H9 (cell line): ENCODE measurements around the gene ARHGAP26. TPM values are rescaled to one million over a fixed set of nuclear protein-coding genes. Genes with fewer than 3 reads are reported as not detected.

Experiments used
- DNase-seq: peaks from one replicate; pipeline ENCODE4 v3.0.0-alpha.2; 2017
- H2AFZ ChIP-seq: one replicate; pipeline ENCODE4 v1.6.1; 2013; ENCODE audit warnings: mild to moderate bottlenecking, low read length, control low read depth, moderate library complexity
- H2AK5ac ChIP-seq: 2 replicates; pipeline ENCODE4 v1.6.1; 2013; ENCODE audit warnings: low read length, control low read depth, mixed read lengths; ENCODE audit not compliant: insufficient read length
- H2BK120ac ChIP-seq: one replicate; pipeline ENCODE4 v1.6.1; 2013; ENCODE audit warnings: low read depth, mild to moderate bottlenecking, low read length, control low read depth, inconsistent platforms; ENCODE audit not compliant: poor library complexity, severe bottlenecking
- H2BK12ac ChIP-seq: 2 replicates; pipeline ENCODE4 v1.6.1; 2013; ENCODE audit warnings: low read length, control low read depth, mixed read lengths, low read depth; ENCODE audit not compliant: insufficient read length
- H2BK15ac ChIP-seq: 2 replicates; pipeline ENCODE4 v1.6.1; 2013; ENCODE audit warnings: low read depth, low read length, control low read depth
- H2BK20ac ChIP-seq: one replicate; pipeline ENCODE4 v1.6.1; 2013; ENCODE audit warnings: low read depth, mild to moderate bottlenecking, low read length, control low read depth, inconsistent platforms; ENCODE audit not compliant: poor library complexity, severe bottlenecking
- H2BK5ac ChIP-seq: 2 replicates; pipeline ENCODE4 v1.6.1; 2013; ENCODE audit warnings: low read length, control low read depth, mixed read lengths; ENCODE audit not compliant: insufficient read length
- H3K14ac ChIP-seq: 2 replicates; pipeline ENCODE4 v1.6.1; 2013; ENCODE audit warnings: low read length, control low read depth; ENCODE audit not compliant: insufficient read depth
- H3K18ac ChIP-seq: 2 replicates; pipeline ENCODE4 v1.6.1; 2013; ENCODE audit warnings: low read depth, mild to moderate bottlenecking, mixed read lengths, low read length, control low read depth; ENCODE audit not compliant: insufficient read length
- H3K23ac ChIP-seq: 2 replicates; pipeline ENCODE4 v1.6.1; 2013; ENCODE audit warnings: low read length, control low read depth, mixed read lengths, low read depth; ENCODE audit not compliant: insufficient read length
- H3K23me2 ChIP-seq: 2 replicates; pipeline ENCODE4 v1.6.1; 2013; ENCODE audit warnings: low read depth, mild to moderate bottlenecking, mixed read lengths, low read length, control low read depth; ENCODE audit not compliant: insufficient read length, poor library complexity, severe bottlenecking
- H3K27ac ChIP-seq: 2 replicates; pipeline ENCODE4 v1.5.1; 2013; ENCODE audit warnings: low read length, control low read depth, mixed read lengths, low read depth; ENCODE audit not compliant: insufficient read length
- H3K27me3 ChIP-seq: 2 replicates; pipeline ENCODE4 v1.6.1; 2013; ENCODE audit warnings: low read length, control low read depth, inconsistent platforms; ENCODE audit not compliant: insufficient read depth
- H3K4ac ChIP-seq: 2 replicates; pipeline ENCODE4 v1.6.1; 2013; ENCODE audit warnings: low read depth, mild to moderate bottlenecking, control low read depth, inconsistent platforms, low read length, moderate library complexity
- H3K4me1 ChIP-seq: 2 replicates; pipeline ENCODE4 v1.6.1; 2013; ENCODE audit warnings: low read length, control low read depth, inconsistent platforms; ENCODE audit not compliant: insufficient read depth
- H3K4me2 ChIP-seq: 2 replicates; pipeline ENCODE4 v1.6.1; 2013; ENCODE audit warnings: low read length, control low read depth, mixed read lengths; ENCODE audit not compliant: insufficient read length, insufficient read depth
- H3K56ac ChIP-seq: 2 replicates; pipeline ENCODE4 v1.6.1; 2013; ENCODE audit warnings: low read depth, mild to moderate bottlenecking, mixed read lengths, low read length, control low read depth; ENCODE audit not compliant: insufficient read length
- H3K79me1 ChIP-seq: 2 replicates; pipeline ENCODE4 v1.6.1; 2013; ENCODE audit warnings: low read depth, mild to moderate bottlenecking, moderate library complexity, low read length, control low read depth, inconsistent platforms; ENCODE audit not compliant: insufficient read depth, poor library complexity, severe bottlenecking
- H3K79me2 ChIP-seq: 2 replicates; pipeline ENCODE4 v1.6.1; 2013; ENCODE audit warnings: low read length, control low read depth, inconsistent platforms; ENCODE audit not compliant: insufficient read depth
- H3K9ac ChIP-seq: 2 replicates; pipeline ENCODE4 v1.6.1; 2013; ENCODE audit warnings: low read length, control low read depth, mixed read lengths; ENCODE audit not compliant: insufficient read length; ENCODE audit errors: extremely low read depth
- H3K9me3 ChIP-seq: one replicate; pipeline ENCODE4 v1.6.1; 2013; ENCODE audit warnings: low read depth, low read length, inconsistent platforms; ENCODE audit not compliant: control insufficient read depth
- H3T11ph ChIP-seq: one replicate; pipeline ENCODE4 v1.6.1; 2013; ENCODE audit warnings: mild to moderate bottlenecking, low read length, control low read depth, inconsistent platforms
- H4K20me1 ChIP-seq: one replicate; pipeline ENCODE4 v1.6.1; 2013; ENCODE audit not compliant: control insufficient read depth, insufficient read length, insufficient read depth
- H4K5ac ChIP-seq: 2 replicates; pipeline ENCODE4 v1.6.1; 2013; ENCODE audit warnings: low read depth, mild to moderate bottlenecking, mixed read lengths, low read length, control low read depth; ENCODE audit not compliant: insufficient read length
- H4K8ac ChIP-seq: replicated peaks from 2 replicates; pipeline ENCODE4 v1.6.1; 2013; ENCODE audit warnings: low read length, control low read depth, mixed read lengths, low read depth; ENCODE audit not compliant: insufficient read length
- H4K91ac ChIP-seq: 2 replicates; pipeline ENCODE4 v1.6.1; 2013; ENCODE audit warnings: low read depth, mild to moderate bottlenecking, moderate library complexity, mixed read lengths, low read length, control low read depth; ENCODE audit not compliant: insufficient read length
- H3K27ac Mint-ChIP-seq, 3 experiments: 2 replicates in 2 of 3; 3 replicates in 1 of 3; pipeline ENCODE4 v1.8.0; 2020 to 2021; ENCODE audit warnings: mixed read lengths in 3 of 3, mild to moderate bottlenecking in 1 of 3, moderate library complexity in 1 of 3
- H3K27me3 Mint-ChIP-seq: 2 replicates; pipeline ENCODE4 v1.8.0; 2021; ENCODE audit warnings: low read depth, mild to moderate bottlenecking, moderate library complexity, mixed read lengths
- H3K36me3 Mint-ChIP-seq, 3 experiments: 2 replicates in 2 of 3; 3 replicates in 1 of 3; pipeline ENCODE4 v1.8.0; 2020 to 2021; ENCODE audit warnings: low read depth in 3 of 3, mixed read lengths in 3 of 3; ENCODE audit not compliant: insufficient read depth in 1 of 3
- H3K4me1 Mint-ChIP-seq, 2 experiments: 2 replicates each; pipeline ENCODE4 v1.8.0; 2020; ENCODE audit warnings: mixed read lengths in 2 of 2
- H3K4me3 Mint-ChIP-seq, 2 experiments: 2 replicates in 1 of 2; 3 replicates in 1 of 2; pipeline ENCODE4 v1.8.0; 2020 to 2021; ENCODE audit warnings: mild to moderate bottlenecking in 2 of 2, mixed read lengths in 2 of 2, moderate library complexity in 1 of 2
- H3K9me3 Mint-ChIP-seq, 2 experiments: 2 replicates in 1 of 2; 3 replicates in 1 of 2; pipeline ENCODE4 v1.8.0; 2020; ENCODE audit warnings: mild to moderate bottlenecking in 2 of 2, mixed read lengths in 2 of 2, moderate library complexity in 1 of 2
- WGBS: extraction: QIAGEN DNeasy Blood & Tissue Kit; methylation state at CpG from one replicate; pipeline ENCODE4 v1.1.7; 2013; ENCODE audit warnings: missing lambda C conversion rate, low lambda C conversion rate, mixed read lengths; ENCODE audit not compliant: insufficient read length; ENCODE audit errors: extremely low coverage; 5-methylcytosine and 5-hydroxymethylcytosine counted together
- total RNA-seq: library from RNA; stranded (reverse); gene quantifications from 2 replicates; pipeline ENCODE4 v1.2.1, GENCODE V29; 2021
- TF ChIP-seq, protein P1 (sequence below): fragments of 200-600 bp; sonication (generic); conservative IDR thresholded peaks from 3 replicates; pipeline ENCODE4 v1.8.0; 2021; ENCODE audit warnings: antibody characterized with exemption, mild to moderate bottlenecking

ARHGAP26 gene
- total RNA-seq, 1 experiment from 2014 or later: 13.8 TPM

DNA sequence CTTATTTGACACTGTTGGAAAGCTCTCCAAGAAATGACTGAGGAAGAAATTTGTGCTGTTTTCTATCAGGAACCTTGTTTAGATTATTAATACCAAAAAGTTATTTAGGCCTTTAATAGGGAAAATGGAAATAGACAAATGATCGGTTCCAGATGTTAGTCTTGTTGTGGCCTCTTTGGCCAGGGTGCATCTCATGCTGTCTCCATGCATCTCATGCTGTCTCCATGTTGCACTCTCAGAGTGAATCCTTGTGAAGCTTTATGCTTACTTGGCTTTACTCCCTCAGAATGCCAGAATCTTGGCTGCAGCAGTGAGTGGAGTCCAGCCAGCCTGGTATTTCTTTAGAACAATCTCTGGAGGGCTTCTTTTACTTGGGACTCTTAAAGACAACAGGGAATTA is 185.5 kb downstream of the ARHGAP26 start:
- no peak overlapping the region for H3K23ac ChIP-seq
- H3K79me1 ChIP-seq: no peaks in the 10 kb centered on the region
- H3K27me3 Mint-ChIP-seq: no peaks in the 10 kb centered on the region
- no peak overlapping the region for H4K5ac ChIP-seq
- no peak overlapping the region for H2BK120ac ChIP-seq
- TF ChIP-seq, protein P1, sequence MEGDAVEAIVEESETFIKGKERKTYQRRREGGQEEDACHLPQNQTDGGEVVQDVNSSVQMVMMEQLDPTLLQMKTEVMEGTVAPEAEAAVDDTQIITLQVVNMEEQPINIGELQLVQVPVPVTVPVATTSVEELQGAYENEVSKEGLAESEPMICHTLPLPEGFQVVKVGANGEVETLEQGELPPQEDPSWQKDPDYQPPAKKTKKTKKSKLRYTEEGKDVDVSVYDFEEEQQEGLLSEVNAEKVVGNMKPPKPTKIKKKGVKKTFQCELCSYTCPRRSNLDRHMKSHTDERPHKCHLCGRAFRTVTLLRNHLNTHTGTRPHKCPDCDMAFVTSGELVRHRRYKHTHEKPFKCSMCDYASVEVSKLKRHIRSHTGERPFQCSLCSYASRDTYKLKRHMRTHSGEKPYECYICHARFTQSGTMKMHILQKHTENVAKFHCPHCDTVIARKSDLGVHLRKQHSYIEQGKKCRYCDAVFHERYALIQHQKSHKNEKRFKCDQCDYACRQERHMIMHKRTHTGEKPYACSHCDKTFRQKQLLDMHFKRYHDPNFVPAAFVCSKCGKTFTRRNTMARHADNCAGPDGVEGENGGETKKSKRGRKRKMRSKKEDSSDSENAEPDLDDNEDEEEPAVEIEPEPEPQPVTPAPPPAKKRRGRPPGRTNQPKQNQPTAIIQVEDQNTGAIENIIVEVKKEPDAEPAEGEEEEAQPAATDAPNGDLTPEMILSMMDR: no peak
- H3K4me1 ChIP-seq: no peaks in the 10 kb centered on the region
- DNase-seq: no peak
- H2BK15ac ChIP-seq: no peak overlapping the region
- no peak overlapping the region for H3K4me2 ChIP-seq
- H3K14ac ChIP-seq: no peak overlapping the region
- no peak overlapping the region for H3K4me3 Mint-ChIP-seq
- no peak overlapping the region for H2AK5ac ChIP-seq
- H3K23me2 ChIP-seq: no peaks in the 10 kb centered on the region
- H4K8ac ChIP-seq: no peak overlapping the region
- H3K4me1 Mint-ChIP-seq: peaks cover 2 to 3% of the 10 kb centered on the region in 2 experiments; a peak in 2 of 4 replicates
- no peak overlapping the region for H2BK12ac ChIP-seq
- H4K91ac ChIP-seq: no peak overlapping the region
- no peaks in the 10 kb centered on the region for H3K79me2 ChIP-seq
- H3K9me3 ChIP-seq: no peaks in the 10 kb centered on the region
- H3K27me3 ChIP-seq: no peaks in the 10 kb centered on the region
- H3K18ac ChIP-seq: no peak overlapping the region
- no peaks in the 10 kb centered on the region for H4K20me1 ChIP-seq
- H3K56ac ChIP-seq: no peak overlapping the region
- no CpG with 5 or more reads among the region's 1 CpG for WGBS
- no peak overlapping the region for H3K4ac ChIP-seq
- no peak overlapping the region for H2BK20ac ChIP-seq
- H2BK5ac ChIP-seq: no peak overlapping the region
- H3T11ph ChIP-seq: no peak overlapping the region
- peaks cover 0 to 8% (median 7%) of the 10 kb centered on the region in 3 experiments; a peak in 5 of 7 replicates for H3K36me3 Mint-ChIP-seq
- peaks cover 5% of the 10 kb centered on the region in 2 experiments; a peak in 3 of 5 replicates for H3K9me3 Mint-ChIP-seq
- no peak overlapping the region for H3K27ac Mint-ChIP-seq
- H2AFZ ChIP-seq: no peak overlapping the region
- no peak overlapping the region for H3K9ac ChIP-seq
- no peak overlapping the region for H3K27ac ChIP-seq
